Activated naive CD4-positive, alpha-beta T cell treated with anti-CD3 and anti-CD28 coated beads, Interleukin-2, amount 50 U/mL, for 24 hours (primary cell): ENCODE data around the gene MST1R.

Source experiments
- H3K27ac Mint-ChIP-seq: one replicate; pipeline ENCODE4 v1.8.0; 2021; ENCODE audit warnings: mild to moderate bottlenecking, mixed read lengths
- H3K27me3 Mint-ChIP-seq: one replicate; pipeline ENCODE4 v1.8.0; 2021; ENCODE audit warnings: mixed read lengths
- H3K36me3 Mint-ChIP-seq: one replicate; pipeline ENCODE4 v1.8.0; 2021; ENCODE audit warnings: mixed read lengths
- H3K4me1 Mint-ChIP-seq: one replicate; pipeline ENCODE4 v1.8.0; 2021; ENCODE audit warnings: mixed read lengths
- H3K4me3 Mint-ChIP-seq: one replicate; pipeline ENCODE4 v1.8.0; 2021; ENCODE audit warnings: mild to moderate bottlenecking, mixed read lengths
- H3K9me3 Mint-ChIP-seq: one replicate; pipeline ENCODE4 v1.8.0; 2021; ENCODE audit warnings: mixed read lengths

MST1R gene

GRCh38 chr3:49840388-49840787, 63.3 kb downstream of the MST1R start:
- no peak overlapping the region for H3K4me3 Mint-ChIP-seq
- H3K27ac Mint-ChIP-seq, result no peak overlapping the region
- no peaks in the 10 kb centered on the region for H3K9me3 Mint-ChIP-seq
- H3K4me1 Mint-ChIP-seq, result no peaks in the 10 kb centered on the region
- H3K27me3 Mint-ChIP-seq, result no peaks in the 10 kb centered on the region
- peaks cover 2% of the 10 kb centered on the region for H3K36me3 Mint-ChIP-seq

GRCh38 chr3:49839193-49839809, 64.4 kb downstream of the MST1R start:
- Mint-ChIP-seq H3K27ac (peak overlapping the region; percentile 15), H3K4me3 (no peak overlapping the region), H3K4me1 (no peaks in the 10 kb centered on the region), H3K36me3 (peaks cover 4% of the 10 kb centered on the region), H3K27me3 (no peaks in the 10 kb centered on the region), H3K9me3 (no peaks in the 10 kb centered on the region)
